Neural cell (in vitro differentiated cells): Measurements from ENCODE around the gene FAM186B.

Experiments
- CTCF ChIP-seq: fragments of 450-650 bp; IDR thresholded peaks from 2 replicates; pipeline ENCODE4 v1.5.1; 2014; ENCODE audit warnings: antibody characterized with exemption, mild to moderate bottlenecking, moderate library complexity; ENCODE audit not compliant: poor library complexity, severe bottlenecking
- EP300 ChIP-seq: fragments of 450-650 bp; conservative IDR thresholded peaks from 2 replicates; pipeline ENCODE4 v1.6.1; 2014; ENCODE audit warnings: antibody characterized with exemption, mild to moderate bottlenecking, moderate library complexity; ENCODE audit not compliant: poor library complexity, severe bottlenecking
- EZH2 ChIP-seq: fragments of 200-600, 300-800 bp; shearing (Covaris generic), sonication (generic); IDR thresholded peaks from 2 replicates; pipeline ENCODE4 v1.6.1; 2014; ENCODE audit warnings: antibody characterized with exemption, low read length, borderline replicate concordance, mild to moderate bottlenecking; ENCODE audit not compliant: insufficient read depth, poor library complexity, severe bottlenecking
- MXI1 ChIP-seq: fragments of 450-650 bp; conservative IDR thresholded peaks from 2 replicates; pipeline ENCODE4 v1.6.1; 2014; ENCODE audit warnings: antibody characterized with exemption, mild to moderate bottlenecking; ENCODE audit not compliant: poor library complexity, severe bottlenecking
- POLR2AphosphoS5 ChIP-seq: IDR thresholded peaks from 2 replicates; pipeline ENCODE4 v1.6.1; 2012
- RAD21 ChIP-seq: fragments of 450-650 bp; conservative IDR thresholded peaks from 2 replicates; pipeline ENCODE4 v1.6.1; 2014; ENCODE audit warnings: antibody characterized with exemption, mild to moderate bottlenecking, moderate library complexity
- REST ChIP-seq: IDR thresholded peaks from 2 replicates; pipeline ENCODE4 v1.6.1; 2012; ENCODE audit warnings: borderline replicate concordance
- SMC3 ChIP-seq: fragments of 450-650 bp; conservative IDR thresholded peaks from 2 replicates; pipeline ENCODE4 v1.6.1; 2014; ENCODE audit warnings: antibody characterized with exemption, mild to moderate bottlenecking, moderate library complexity; ENCODE audit not compliant: poor library complexity
- TAF1 ChIP-seq: IDR thresholded peaks from 2 replicates; pipeline ENCODE4 v1.6.1; 2012; ENCODE audit warnings: low read depth

DNA sequence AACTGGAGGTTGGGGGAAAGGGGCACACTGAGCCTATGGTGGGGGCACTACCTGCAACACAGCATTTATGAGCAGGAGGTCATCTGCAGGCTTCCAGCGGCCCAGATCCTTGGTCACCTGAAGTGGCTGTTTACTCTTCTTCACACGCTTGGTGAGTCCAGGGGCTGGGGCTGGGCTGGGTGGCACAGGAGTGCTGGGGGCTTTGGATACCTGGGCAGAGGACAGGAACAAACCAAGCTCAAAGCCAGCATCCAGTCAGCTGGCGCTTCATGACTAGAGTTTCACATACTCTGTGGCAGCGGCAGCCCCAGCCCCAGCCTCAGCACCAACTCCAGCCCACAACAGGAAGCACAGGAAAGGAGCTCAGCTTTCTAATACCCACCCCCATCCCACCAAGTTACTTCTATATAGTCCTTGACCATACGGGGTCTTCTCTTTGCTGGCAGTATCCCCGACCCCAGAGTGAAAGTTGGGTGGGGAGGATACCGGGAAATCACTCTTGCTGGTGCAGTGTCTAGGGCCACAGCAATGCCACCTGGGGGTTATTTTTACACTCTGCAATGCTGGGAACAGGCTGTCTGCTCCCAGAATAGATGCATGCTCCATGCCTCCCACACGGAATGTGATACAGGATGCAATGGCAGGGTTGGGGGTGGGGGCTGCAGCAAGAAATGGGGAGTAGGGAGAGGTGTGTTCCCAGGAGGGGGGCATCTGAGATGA lies 40.6 kb downstream of the FAM186B start:
- no peak for TF ChIP-seq POLR2AphosphoS5
- TF ChIP-seq EZH2, result no peak
- no peak for TF ChIP-seq CTCF
- TF ChIP-seq REST, result no peak
- TF ChIP-seq MXI1, result no peak
- TF ChIP-seq TAF1, result no peak
- TF ChIP-seq SMC3, result no peak
- TF ChIP-seq RAD21, result no peak
- TF ChIP-seq EP300, result no peak
